Activated CD8-positive, alpha-beta memory T cell treated with anti-CD3 and anti-CD28 coated beads, Interleukin-2, amount 50 U/mL, for 1 hour (primary cell): ENCODE data around the gene FLT1.

Experiments
- DNase-seq: peaks from one replicate; pipeline ENCODE4 v3.0.0-alpha.2; 2020; ENCODE audit errors: extremely low read depth

The FLT1 gene

GRCh38 chr13:28485996-28486543, 8.9 kb downstream of the FLT1 start:
- no peak for DNase-seq

GRCh38 chr13:28485551-28485950, 9.4 kb downstream of the FLT1 start:
- DNase-seq, result no peak

- DNase-seq, result no peak
Observed at GRCh38 chr13:28485097-28485496, 9.8 kb downstream of the FLT1 start.

GRCh38 chr13:28483313-28483931, 11.5 kb downstream of the FLT1 start:
- no peak for DNase-seq

GRCh38 chr13:28479005-28479404, 15.9 kb downstream of the FLT1 start:
- DNase-seq, result no peak

- DNase-seq, result no peak
Observed at GRCh38 chr13:28478127-28478526, 16.8 kb downstream of the FLT1 start.

- DNase-seq, result no peak
Observed at GRCh38 chr13:28477709-28477973, 17.3 kb downstream of the FLT1 start.

GRCh38 chr13:28476919-28477708, 17.8 kb downstream of the FLT1 start:
- DNase-seq, result no peak

GRCh38 chr13:28475916-28476725, 18.8 kb downstream of the FLT1 start:
- no peak for DNase-seq

GRCh38 chr13:28474491-28475134, 20.3 kb downstream of the FLT1 start:
- no peak for DNase-seq

- no peak for DNase-seq
Observed at GRCh38 chr13:28473044-28473443, 21.9 kb downstream of the FLT1 start.

- no peak for DNase-seq
Observed at GRCh38 chr13:28471421-28471820, 23.5 kb downstream of the FLT1 start.

- no peak for DNase-seq
Observed at GRCh38 chr13:28470296-28470695, 24.6 kb downstream of the FLT1 start.

- DNase-seq, result no peak
Observed at GRCh38 chr13:28469316-28469715, 25.6 kb downstream of the FLT1 start.

- DNase-seq, result no peak
Observed at GRCh38 chr13:28468023-28468915, 26.7 kb downstream of the FLT1 start.

GRCh38 chr13:28467034-28467433, 27.9 kb downstream of the FLT1 start:
- DNase-seq, result no peak

- DNase-seq, result no peak
Observed at GRCh38 chr13:28466151-28466550, 28.8 kb downstream of the FLT1 start.

GRCh38 chr13:28464861-28465460, 30.0 kb downstream of the FLT1 start:
- DNase-seq, result no peak

- no peak for DNase-seq
Observed at GRCh38 chr13:28463481-28463880, 31.4 kb downstream of the FLT1 start.

- DNase-seq, result no peak
Observed at GRCh38 chr13:28459911-28460310, 35.0 kb downstream of the FLT1 start.

- DNase-seq, result no peak
Observed at GRCh38 chr13:28458608-28459007, 36.3 kb downstream of the FLT1 start.
